ENCODE measurements around the gene SVIL.

SVIL gene

GRCh38 chr10:29534590-29534989, 100.2 kb downstream of the SVIL start:
- TF ChIP-seq CTCF (IDR thresholded peaks at IDR 0.05; ENCODE audit: low read depth, low read length): no peak
- no peak overlapping the region for H3K4me3 ChIP-seq (ENCODE audit: low read depth, low read length)

- no peak for TF ChIP-seq CTCF (IDR thresholded peaks at IDR 0.05; ENCODE audit: low read depth, low read length)
- H3K4me3 ChIP-seq (ENCODE audit: low read depth, low read length): no peak overlapping the region
Observed at GRCh38 chr10:29533696-29534285, 101.0 kb downstream of the SVIL start.

GRCh38 chr10:29533046-29533445, 101.7 kb downstream of the SVIL start:
- no peak for TF ChIP-seq CTCF (IDR thresholded peaks at IDR 0.05; ENCODE audit: low read depth, low read length)

GRCh38 chr10:29532256-29532878, 102.4 kb downstream of the SVIL start:
- no peak overlapping the region for H3K4me3 ChIP-seq (ENCODE audit: low read depth, low read length)
- TF ChIP-seq CTCF (IDR thresholded peaks at IDR 0.05; ENCODE audit: low read depth, low read length): no peak

More at GRCh38 chr10:29533046-29533445, 101.7 kb downstream of the SVIL start:
- no peak overlapping the region for H3K4me3 ChIP-seq (ENCODE audit: low read depth, low read length)

GRCh38 chr10:29530112-29530976, 104.4 kb downstream of the SVIL start:
- H3K4me3 ChIP-seq (ENCODE audit: low read depth, low read length): no peak overlapping the region
- TF ChIP-seq CTCF (IDR thresholded peaks at IDR 0.05; ENCODE audit: low read depth, low read length): no peak

GRCh38 chr10:29529146-29529545, 105.6 kb downstream of the SVIL start:
- no peak overlapping the region for H3K4me3 ChIP-seq (ENCODE audit: low read depth, low read length)
- TF ChIP-seq CTCF (IDR thresholded peaks at IDR 0.05; ENCODE audit: low read depth, low read length): no peak

- no peak overlapping the region for H3K4me3 ChIP-seq (ENCODE audit: low read depth, low read length)
- no peak for TF ChIP-seq CTCF (IDR thresholded peaks at IDR 0.05; ENCODE audit: low read depth, low read length)
Observed at GRCh38 chr10:29525762-29526161, 109.0 kb downstream of the SVIL start.

Measured in WI38 (cell line).